HG02798 (cell line): ENCODE data around the gene DNAAF6.
"Not testable (repeated sequence)": the region's sequence is repeated elsewhere in the genome, so short reads cannot be mapped to it uniquely, and the experiment has no call there.

Experiments used
- ATAC-seq: cut with Tn5 transposase; IDR thresholded peaks from one replicate; pipeline ENCODE4 v1.9.1; 2021; ENCODE audit warnings: mild to moderate bottlenecking; ENCODE audit not compliant: unreplicated experiment, poor library complexity

DNAAF6 gene

GRCh38 chrX:107205770-107206696, at the start of gene DNAAF6, which contains the start of gene NUP62CL:
Gene DNAAF6 (plus strand): TSS chrX:107206611. CDS start chrX:107212876, 6,265 bp downstream.
Gene NUP62CL (minus strand): TSS chrX:107206433. CDS start chrX:107175146, 31,287 bp downstream.
- ATAC-seq, result peak; percentile 99

GRCh38 chrX:107157618-107158017, 48.8 kb upstream of the DNAAF6 start:
- ATAC-seq, result not testable (repeated sequence)

GRCh38 chrX:107167163-107167921, 39.1 kb upstream of the DNAAF6 start:
- no peak for ATAC-seq

- ATAC-seq, result no peak
These were observed 38.2 kb upstream of the DNAAF6 start for GRCh38 chrX:107168257-107168656.

GRCh38 chrX:107168712-107169111, 37.7 kb upstream of the DNAAF6 start:
- no peak for ATAC-seq

- no peak for ATAC-seq
These were observed 34.9 kb upstream of the DNAAF6 start for GRCh38 chrX:107171369-107172102.

- no peak for ATAC-seq
These were observed 9.1 kb upstream of the DNAAF6 start for GRCh38 chrX:107197319-107197718.

- not testable (repeated sequence) for ATAC-seq
These were observed 8.3 kb upstream of the DNAAF6 start for GRCh38 chrX:107198074-107198473.

GRCh38 chrX:107199491-107199890, 6.9 kb upstream of the DNAAF6 start:
- no peak for ATAC-seq

- no peak for ATAC-seq
These were observed 2.3 kb upstream of the DNAAF6 start for GRCh38 chrX:107204068-107204605.

- ATAC-seq, result no peak
These were observed 270 bp downstream of the DNAAF6 start for GRCh38 chrX:107206697-107207065.

GRCh38 chrX:107207089-107207488, 678 bp downstream of the DNAAF6 start:
- no peak for ATAC-seq

- ATAC-seq, result no peak
These were observed 1.5 kb downstream of the DNAAF6 start for GRCh38 chrX:107207943-107208342.

GRCh38 chrX:107213477-107213876, 7.1 kb downstream of the DNAAF6 start:
- no peak for ATAC-seq

- no peak for ATAC-seq
These were observed 20.3 kb downstream of the DNAAF6 start for GRCh38 chrX:107226757-107227156.

- no peak for ATAC-seq
These were observed 21.5 kb downstream of the DNAAF6 start for GRCh38 chrX:107227780-107228485.

- ATAC-seq, result no peak
These were observed 22.0 kb downstream of the DNAAF6 start for GRCh38 chrX:107228486-107228819.

- no peak for ATAC-seq
These were observed 66.1 kb downstream of the DNAAF6 start for GRCh38 chrX:107272431-107272921.

GRCh38 chrX:107273795-107274194, 67.4 kb downstream of the DNAAF6 start:
- no peak for ATAC-seq

GRCh38 chrX:107288676-107289075, 82.3 kb downstream of the DNAAF6 start:
- ATAC-seq, result no peak
